Type B pancreatic cell (in vitro differentiated cells): ENCODE results near the gene ZNF362. TPM values are rescaled to one million over a fixed set of nuclear protein-coding genes. Genes with fewer than 3 reads are reported as not detected.

Source experiments
- DNase-seq: peaks from one replicate; pipeline ENCODE4 v3.0.0; 2021; ENCODE audit warnings: mixed read lengths; ENCODE audit not compliant: unreplicated experiment; ENCODE audit errors: extremely low spot score
- H3K27ac Mint-ChIP-seq: 2 replicates; pipeline ENCODE4 v1.8.0; 2021; ENCODE audit warnings: mild to moderate bottlenecking, mixed read lengths
- H3K27me3 Mint-ChIP-seq: 2 replicates; pipeline ENCODE4 v1.8.0; 2021; ENCODE audit warnings: mixed read lengths
- H3K36me3 Mint-ChIP-seq: 2 replicates; pipeline ENCODE4 v1.8.0; 2021; ENCODE audit warnings: mixed read lengths
- H3K4me1 Mint-ChIP-seq: one replicate; pipeline ENCODE4 v1.8.0; 2021; ENCODE audit warnings: mixed read lengths; ENCODE audit not compliant: unreplicated experiment
- H3K4me3 Mint-ChIP-seq: 2 replicates; pipeline ENCODE4 v1.8.0; 2021; ENCODE audit warnings: mild to moderate bottlenecking, mixed read lengths
- H3K9me3 Mint-ChIP-seq: 2 replicates; pipeline ENCODE4 v1.8.0; 2021; ENCODE audit warnings: mixed read lengths
- long read RNA-seq: library from polyadenylated mRNA; unstranded; transcript quantifications from one replicate; pipeline ENCODE4 v2.0.0, GENCODE V29; 2020
- total RNA-seq: library from RNA; stranded (reverse); gene quantifications from 2 replicates; pipeline ENCODE4 v1.2.1, GENCODE V29; 2021; ENCODE audit warnings: low replicate concordance
- TF ChIP-seq, protein P1 (sequence below): fragments of 200-600 bp; sonication (generic); conservative IDR thresholded peaks from 2 replicates; pipeline ENCODE4 v1.5.0; 2021; ENCODE audit warnings: antibody characterized with exemption, mild to moderate bottlenecking

The ZNF362 gene
- 49.0 and 66.5 TPM in 2 replicates for total RNA-seq
- long read RNA-seq, partial matches to known transcripts, result 1 of 1 reads
- long read RNA-seq, other reads (novel, unspliced or antisense), result 0 of 1 reads

- peak within 1 kb of the TSS; percentile 100 for H3K4me3 Mint-ChIP-seq
- H3K4me1 Mint-ChIP-seq, result peaks cover 39% of the 10 kb centered on the region
- no peak for DNase-seq
- peaks cover 4% of the 10 kb centered on the region for H3K27me3 Mint-ChIP-seq
- peak within 1 kb of the TSS; percentile 99 for H3K27ac Mint-ChIP-seq
- no peaks in the 10 kb centered on the region for H3K9me3 Mint-ChIP-seq
- TF ChIP-seq, protein P1, sequence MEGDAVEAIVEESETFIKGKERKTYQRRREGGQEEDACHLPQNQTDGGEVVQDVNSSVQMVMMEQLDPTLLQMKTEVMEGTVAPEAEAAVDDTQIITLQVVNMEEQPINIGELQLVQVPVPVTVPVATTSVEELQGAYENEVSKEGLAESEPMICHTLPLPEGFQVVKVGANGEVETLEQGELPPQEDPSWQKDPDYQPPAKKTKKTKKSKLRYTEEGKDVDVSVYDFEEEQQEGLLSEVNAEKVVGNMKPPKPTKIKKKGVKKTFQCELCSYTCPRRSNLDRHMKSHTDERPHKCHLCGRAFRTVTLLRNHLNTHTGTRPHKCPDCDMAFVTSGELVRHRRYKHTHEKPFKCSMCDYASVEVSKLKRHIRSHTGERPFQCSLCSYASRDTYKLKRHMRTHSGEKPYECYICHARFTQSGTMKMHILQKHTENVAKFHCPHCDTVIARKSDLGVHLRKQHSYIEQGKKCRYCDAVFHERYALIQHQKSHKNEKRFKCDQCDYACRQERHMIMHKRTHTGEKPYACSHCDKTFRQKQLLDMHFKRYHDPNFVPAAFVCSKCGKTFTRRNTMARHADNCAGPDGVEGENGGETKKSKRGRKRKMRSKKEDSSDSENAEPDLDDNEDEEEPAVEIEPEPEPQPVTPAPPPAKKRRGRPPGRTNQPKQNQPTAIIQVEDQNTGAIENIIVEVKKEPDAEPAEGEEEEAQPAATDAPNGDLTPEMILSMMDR, result peak; percentile 40
- peaks cover 13% of the 10 kb centered on the region for H3K36me3 Mint-ChIP-seq
Measured at GRCh38 chr1:33256471-33257206, at the start of gene ZNF362. ZNF362 (plus strand) TSS chr1:33256492; CDS start chr1:33270575, 14,083 bp downstream.

- TF ChIP-seq, protein P1, result no peak
- Mint-ChIP-seq H3K27ac (no peak overlapping the region), H3K4me3 (no peak overlapping the region), H3K27me3 (peaks cover 10% of the 10 kb centered on the region), H3K36me3 (no peaks in the 10 kb centered on the region), H3K4me1 (peaks cover 4% of the 10 kb centered on the region), H3K9me3 (no peaks in the 10 kb centered on the region)
- no peak for DNase-seq
Measured at GRCh38 chr1:33211972-33212371, 44.3 kb upstream of the ZNF362 start.

DNA sequence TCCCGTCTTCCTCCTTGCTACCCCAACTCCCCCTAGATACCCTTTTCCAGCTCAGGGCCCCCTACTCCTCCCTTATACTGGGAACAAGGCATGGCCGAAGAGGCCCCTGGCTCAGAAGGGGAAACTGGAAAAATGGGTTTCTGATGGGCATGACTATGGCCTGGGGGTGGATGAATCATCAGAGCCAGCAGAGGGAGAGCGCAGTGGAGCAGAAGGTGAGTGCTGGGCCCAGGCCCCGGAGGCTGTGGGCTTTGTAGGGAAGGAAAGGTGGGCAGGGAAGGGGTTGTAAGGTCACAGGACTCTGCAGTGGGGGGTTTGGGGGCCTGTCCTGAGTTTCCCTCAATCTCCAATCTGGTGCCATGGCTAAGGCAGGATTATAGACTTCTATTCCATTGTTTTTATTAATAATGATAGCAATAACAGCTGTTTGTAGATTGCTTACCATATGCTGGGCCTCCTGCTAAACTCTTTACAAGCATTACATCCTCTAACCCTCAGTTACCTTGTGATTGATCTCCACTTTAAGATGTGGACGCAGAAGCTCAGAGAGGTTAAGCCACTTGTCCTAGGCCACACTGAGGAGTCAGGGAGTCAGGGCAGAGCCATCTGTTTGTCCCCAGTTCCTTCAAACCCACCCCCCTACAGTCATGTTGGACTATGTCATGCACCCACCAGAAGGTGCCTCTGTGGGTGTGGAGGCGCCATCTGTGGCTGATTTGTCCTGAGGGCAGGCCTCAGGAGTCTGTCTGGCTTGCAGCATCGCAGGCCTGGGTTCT lies 36.2 kb upstream of the ZNF362 start:
- H3K9me3 Mint-ChIP-seq, result peaks cover 5% of the 10 kb centered on the region
- DNase-seq, result no peak
- no peaks in the 10 kb centered on the region for H3K27me3 Mint-ChIP-seq
- H3K4me1 Mint-ChIP-seq, result peaks cover 33% of the 10 kb centered on the region
- TF ChIP-seq, protein P1, result no peak
- H3K36me3 Mint-ChIP-seq, result no peaks in the 10 kb centered on the region
- H3K4me3 Mint-ChIP-seq, result peak overlapping the region; percentile 64
- peak overlapping the region; percentile 90 for H3K27ac Mint-ChIP-seq

GRCh38 chr1:33220676-33221384 lies 35.5 kb upstream of the ZNF362 start:
- no peak for DNase-seq
- H3K27ac Mint-ChIP-seq, result peak overlapping the region; percentile 90
- peaks cover 33% of the 10 kb centered on the region for H3K4me1 Mint-ChIP-seq
- no peaks in the 10 kb centered on the region for H3K36me3 Mint-ChIP-seq
- H3K27me3 Mint-ChIP-seq, result no peaks in the 10 kb centered on the region
- TF ChIP-seq, protein P1, result no peak
- peaks cover 5% of the 10 kb centered on the region for H3K9me3 Mint-ChIP-seq
- H3K4me3 Mint-ChIP-seq, result peak overlapping the region; percentile 1

DNA sequence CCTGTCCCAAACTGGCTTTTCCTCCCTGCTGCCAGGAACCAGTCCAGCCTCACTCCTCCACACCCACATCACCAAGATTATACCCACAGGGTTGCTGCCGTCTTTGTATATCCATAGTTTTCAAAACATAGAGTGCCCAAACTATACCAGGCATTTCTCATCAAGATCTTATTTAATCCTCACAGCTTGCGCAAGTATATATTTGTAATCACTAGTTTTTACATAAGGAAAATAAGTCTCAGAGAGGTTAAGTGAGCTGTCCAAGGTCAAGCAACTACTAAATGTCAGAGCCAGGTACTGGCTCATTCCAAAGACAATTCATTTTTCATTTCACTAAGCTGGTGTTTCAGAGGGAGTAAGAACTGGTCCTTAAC lies 34.9 kb upstream of the ZNF362 start:
- TF ChIP-seq, protein P1, result no peak
- Mint-ChIP-seq H3K27me3 (no peaks in the 10 kb centered on the region), H3K4me1 (peaks cover 33% of the 10 kb centered on the region), H3K36me3 (no peaks in the 10 kb centered on the region), H3K9me3 (peaks cover 5% of the 10 kb centered on the region), H3K27ac (peak overlapping the region; percentile 90), H3K4me3 (peak overlapping the region; percentile 1)
- DNase-seq, result no peak
